Pancreas (tissue), 10 donors: Measurements from ENCODE around the gene ACIN1. TPM values are rescaled to one million over a fixed set of nuclear protein-coding genes. Genes with fewer than 3 reads are reported as not detected.

ENCODE experiments used
- ATAC-seq, 4 donors: fragments of 200-7000 bp; cut with Tn5 transposase; one replicate each; pipeline versions ENCODE4 v1.8.0 to v1.9.1; 2020; ENCODE audit warnings: mild to moderate bottlenecking in 4 of 4, moderate library complexity in 4 of 4
- DNase-seq, 6 donors: peaks; one replicate each; pipeline ENCODE4 v3.0.0-alpha.2; 2020
- FAIRE-seq: peaks from 2 replicates; lab custom pipeline; 2012; peaks lifted over from hg19 to GRCh38; lab: Jason Lieb, UNC
- H3K27ac ChIP-seq, 4 donors: fragments of 200-600 bp; sonication (generic); 1 replicate in 3 of 4; 2 replicates in 1 of 4; pipeline versions ENCODE4 v1.5.0 to v1.8.0; 2020
- H3K27me3 ChIP-seq, 4 donors: fragments of 200-600 bp; one replicate each; pipeline ENCODE4 v1.8.0; 2021
- H3K36me3 ChIP-seq, 3 donors: fragments of 200-600 bp; sonication (generic) in 1 of 3; one replicate each; pipeline versions ENCODE4 v1.5.0 to v1.8.0; 2020 to 2021
- H3K4me1 ChIP-seq, 3 donors: fragments of 200-600 bp; one replicate each; pipeline ENCODE4 v1.8.0; 2021
- H3K4me3 ChIP-seq, 4 donors: fragments of 200-600 bp; sonication (generic) in 2 of 4; one replicate each; pipeline versions ENCODE4 v1.5.0 to v1.8.0; 2020 to 2021
- H3K9me3 ChIP-seq, 4 donors: fragments of 200-600 bp; one replicate each; pipeline ENCODE4 v1.8.0; 2021
- WGBS, 2 donors: extraction: QIAGEN DNeasy Blood & Tissue Kit; methylation state at CpG; one replicate each; pipeline ENCODE4 v1.1.7; 2013; 5-methylcytosine and 5-hydroxymethylcytosine counted together
- intact Hi-C, 3 donors: fragments of 100-400 bp; cut with DNase I; formaldehyde crosslinking; loops; one replicate each; pipeline versions ENCODE4 v1.11.1 to v1.14.2; 2022
- polyA plus RNA-seq, 2 donors: library from polyadenylated mRNA; stranded (reverse); fragments of 200-250 nt; gene quantifications; one replicate each; pipeline ENCODE4 v1.2.3, GENCODE V29; 2013
- total RNA-seq, 6 donors: library from RNA; stranded (reverse); fragmentation: NEBNext Ultra II Directional in 4 of 6; extraction: Animal tissue kit (Norgen Biotek cat#: 25700) in 4 of 6; gene quantifications; one replicate each; pipeline versions ENCODE4 v1.2.1 to v1.2.4, GENCODE V29; 2021 to 2023
- TF ChIP-seq, protein P1 (sequence below), 4 donors: fragments of 200-600 bp; sonication (generic) in 3 of 4; IDR thresholded peaks; one replicate each; pipeline versions ENCODE4 v1.5.0 to v1.8.0; 2021; ENCODE audit warnings: antibody characterized with exemption in 4 of 4
- donor health status: healthy with polysubstance abuse.
- donor health status: DM: no; HTN: no; CAD: no; lungs with moderate emphysema.
- donor health status: DM: no; HTN: no; CAD: no.
- donor health status: control.
- donor health status: control.
- donor health status: Bipolar disorder and iron deficiency.
- donor health status: DM: yes; HTN: yes; CAD: no.
- donor health status: DM: no; HTN: no; CAD: no.
- donor health status: DM: no; HTN: no; CAD: no.
- donor health status: DM: yes; HTN: yes; CAD: no.

The ACIN1 gene
- total and polyA plus RNA-seq, 8 donors = 43.1 to 152 (median 62.4) TPM

DNA sequence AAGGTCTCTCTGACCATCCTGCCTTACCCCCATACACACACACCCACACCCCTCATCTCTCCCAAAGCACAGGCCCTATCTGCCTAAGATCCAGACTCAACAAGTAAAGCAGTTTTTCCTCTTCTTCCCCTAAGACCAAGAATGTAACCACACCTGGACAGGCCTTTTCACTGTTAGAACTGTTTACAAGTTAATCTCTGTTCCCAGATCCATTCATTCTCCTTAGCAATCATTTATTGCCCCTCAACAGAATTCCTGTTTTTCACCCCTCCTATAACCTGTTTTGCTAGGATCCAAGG lies 11.8 kb upstream of the ACIN1 start:
- no peak for DNase-seq
- no peaks in the 10 kb centered on the region for H3K36me3 ChIP-seq
- intact Hi-C loops = no loop called here
- H3K9me3 ChIP-seq = no peaks in the 10 kb centered on the region
- no peaks in the 10 kb centered on the region for H3K27me3 ChIP-seq
- no peak overlapping the region for H3K27ac ChIP-seq
- TF ChIP-seq, protein P1, sequence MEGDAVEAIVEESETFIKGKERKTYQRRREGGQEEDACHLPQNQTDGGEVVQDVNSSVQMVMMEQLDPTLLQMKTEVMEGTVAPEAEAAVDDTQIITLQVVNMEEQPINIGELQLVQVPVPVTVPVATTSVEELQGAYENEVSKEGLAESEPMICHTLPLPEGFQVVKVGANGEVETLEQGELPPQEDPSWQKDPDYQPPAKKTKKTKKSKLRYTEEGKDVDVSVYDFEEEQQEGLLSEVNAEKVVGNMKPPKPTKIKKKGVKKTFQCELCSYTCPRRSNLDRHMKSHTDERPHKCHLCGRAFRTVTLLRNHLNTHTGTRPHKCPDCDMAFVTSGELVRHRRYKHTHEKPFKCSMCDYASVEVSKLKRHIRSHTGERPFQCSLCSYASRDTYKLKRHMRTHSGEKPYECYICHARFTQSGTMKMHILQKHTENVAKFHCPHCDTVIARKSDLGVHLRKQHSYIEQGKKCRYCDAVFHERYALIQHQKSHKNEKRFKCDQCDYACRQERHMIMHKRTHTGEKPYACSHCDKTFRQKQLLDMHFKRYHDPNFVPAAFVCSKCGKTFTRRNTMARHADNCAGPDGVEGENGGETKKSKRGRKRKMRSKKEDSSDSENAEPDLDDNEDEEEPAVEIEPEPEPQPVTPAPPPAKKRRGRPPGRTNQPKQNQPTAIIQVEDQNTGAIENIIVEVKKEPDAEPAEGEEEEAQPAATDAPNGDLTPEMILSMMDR (IDR thresholded peaks at IDR 0.05) = no peak
- FAIRE-seq = no peak
- no peak for ATAC-seq
- H3K4me3 ChIP-seq = no peak overlapping the region
- H3K4me1 ChIP-seq = no peaks in the 10 kb centered on the region

DNA sequence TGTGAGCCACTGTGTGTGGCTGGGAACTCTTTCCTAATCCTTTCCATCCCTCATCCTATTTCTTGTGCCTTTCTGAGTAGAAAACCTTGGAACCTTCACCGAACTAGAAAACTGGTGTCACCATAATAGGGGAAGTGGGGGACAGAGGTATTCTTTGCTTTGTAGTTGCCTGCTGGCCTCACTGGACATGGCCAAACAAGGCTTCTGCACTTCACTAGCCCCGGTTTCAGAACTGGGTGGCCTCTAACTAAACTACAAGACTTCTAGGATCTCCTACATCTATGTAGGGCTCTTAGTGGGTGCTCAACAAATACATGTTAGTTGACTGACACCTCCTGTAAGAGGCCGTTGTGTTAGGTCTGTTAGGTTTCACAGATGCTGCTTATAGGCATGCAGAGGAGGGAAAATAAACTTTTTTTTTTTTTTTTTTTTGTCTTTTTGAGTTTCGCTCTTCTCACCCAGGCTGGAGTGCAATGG lies 10.4 kb upstream of the ACIN1 start:
- Histone ChIP-seq H3K36me3 (no peaks in the 10 kb centered on the region), H3K9me3 (no peaks in the 10 kb centered on the region), H3K27ac (no peak overlapping the region), H3K27me3 (no peaks in the 10 kb centered on the region), H3K4me3 (no peak overlapping the region), H3K4me1 (no peaks in the 10 kb centered on the region)
- 77 to 87% methylated on average over 4 of the region's 4 CpGs for WGBS, 2 donors
- no peak for DNase-seq
- TF ChIP-seq, protein P1 (IDR thresholded peaks at IDR 0.05) = no peak
- ATAC-seq = no peak
- FAIRE-seq = no peak
- intact Hi-C loops = no loop called here

DNA sequence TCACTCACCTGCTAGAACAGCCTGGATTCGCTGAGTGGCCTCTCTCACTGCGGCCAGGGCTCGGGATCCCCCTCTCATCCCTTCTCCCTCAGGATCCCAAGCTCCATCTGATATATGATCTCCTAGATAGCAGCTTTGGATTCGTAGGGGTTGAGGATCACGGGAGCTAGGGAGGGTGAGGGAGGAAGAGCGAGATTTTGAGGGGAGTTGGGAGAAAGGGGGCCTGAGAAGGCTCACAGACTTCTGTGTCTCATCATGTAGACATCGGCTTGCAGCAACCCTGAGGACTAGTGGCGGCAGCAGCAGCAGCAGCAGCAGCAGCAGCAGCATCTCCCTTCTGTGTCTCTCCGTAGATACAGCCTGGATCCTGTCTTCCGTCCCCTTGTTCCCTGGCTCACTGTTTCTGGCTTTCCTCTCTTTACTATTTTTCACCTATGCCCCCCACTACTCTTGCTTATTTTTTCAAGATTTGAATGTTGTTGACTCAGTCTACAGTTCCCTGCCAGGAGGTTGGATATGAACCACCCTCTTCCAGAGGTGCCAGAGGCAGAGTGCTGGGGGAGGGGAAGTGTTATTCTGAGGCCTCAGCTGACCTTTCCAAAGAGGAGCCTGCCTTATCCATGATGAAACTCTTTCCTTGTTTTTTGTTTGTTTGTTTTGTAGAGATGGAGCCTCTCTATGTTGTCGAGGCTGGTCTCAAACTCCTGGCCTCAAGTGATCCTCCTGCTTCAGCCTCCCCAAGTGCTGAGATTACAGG lies 9.8 kb upstream of the ACIN1 start, which contains the start of gene CIROP:
Gene CIROP, minus strand, starts transcription at position 399 of the 757 bp plus-strand sequence. Its CDS starts 69 bp downstream, at position 330.
- ATAC-seq (no peak), DNase-seq (peak in 1 of 6 donors; percentile 5), FAIRE-seq (no peak)
- Histone ChIP-seq H3K9me3 (no peaks in the 10 kb centered on the region), H3K4me1 (peaks cover 0 to under 1% (median 0%) of the 10 kb centered on the region in 3 donors), H3K27ac (no peak within 1 kb of the TSS), H3K4me3 (no peak within 1 kb of the TSS), H3K27me3 (no peaks in the 10 kb centered on the region), H3K36me3 (no peaks in the 10 kb centered on the region)
- TF ChIP-seq, protein P1 (IDR thresholded peaks at IDR 0.05) = no peak
- 67 to 73% methylated on average over 11 of the region's 11 CpGs for WGBS, 2 donors
- intact Hi-C loops = no loop called here

DNA sequence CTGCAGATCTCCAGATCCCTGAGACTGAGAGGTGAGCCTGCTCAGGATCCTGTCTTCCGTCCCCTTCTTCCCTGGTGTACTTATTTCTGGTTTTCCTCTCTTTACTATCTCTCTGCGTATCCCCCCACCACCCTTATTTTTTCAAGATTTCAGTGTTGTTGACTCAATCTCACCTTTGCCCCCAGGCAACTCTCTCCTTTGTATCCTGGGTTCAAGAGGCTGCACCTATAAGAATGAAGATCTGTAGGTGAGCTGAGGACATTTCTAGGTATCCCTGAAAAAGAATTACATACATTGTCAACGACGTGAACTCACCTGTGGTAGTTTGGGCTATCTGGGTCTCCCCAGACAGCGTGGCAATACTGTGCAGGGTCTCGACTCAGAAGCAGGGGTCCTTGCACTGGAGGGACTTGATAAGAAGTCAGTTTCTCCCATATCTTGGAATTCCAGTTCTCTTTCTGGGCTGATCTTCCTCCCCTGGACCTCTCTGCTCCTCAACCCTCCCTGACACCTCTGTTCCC lies 9.2 kb upstream of the ACIN1 start:
- ATAC-seq (no peak), DNase-seq (no peak), FAIRE-seq (no peak)
- Histone ChIP-seq H3K9me3 (no peaks in the 10 kb centered on the region), H3K27ac (no peak overlapping the region), H3K4me1 (peaks cover 2 to 4% (median 2%) of the 10 kb centered on the region in 3 donors), H3K4me3 (no peak overlapping the region), H3K36me3 (no peaks in the 10 kb centered on the region), H3K27me3 (no peaks in the 10 kb centered on the region)
- intact Hi-C loops = no loop called here
- 57 to 68% methylated on average over 6 of the region's 6 CpGs for WGBS, 2 donors
- TF ChIP-seq, protein P1 (IDR thresholded peaks at IDR 0.05) = no peak

DNA sequence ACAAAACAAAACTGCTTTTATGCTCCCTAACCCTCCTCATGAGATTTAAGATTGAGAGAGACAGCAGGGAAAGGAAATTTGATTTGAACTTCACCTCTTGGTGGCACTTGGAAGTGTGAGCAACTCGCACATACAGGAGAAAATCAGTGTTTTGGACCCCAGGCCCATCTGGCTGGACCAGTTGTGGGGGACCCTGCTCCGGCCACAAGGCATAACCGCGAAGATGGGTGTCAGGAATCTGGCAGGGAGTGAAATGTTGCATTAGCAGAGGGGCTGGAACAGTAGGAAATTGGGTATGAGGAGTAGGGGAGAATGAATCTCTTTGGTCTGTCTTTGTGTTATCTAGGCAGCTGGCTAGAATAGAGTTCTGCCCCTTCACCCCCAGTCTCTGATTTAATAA lies 8.6 kb upstream of the ACIN1 start:
- Histone ChIP-seq H3K4me1 (peaks cover 4 to 8% (median 6%) of the 10 kb centered on the region in 3 donors), H3K27ac (no peak overlapping the region), H3K9me3 (no peaks in the 10 kb centered on the region), H3K36me3 (peaks cover 0 to 2% (median 0%) of the 10 kb centered on the region in 3 donors), H3K27me3 (no peaks in the 10 kb centered on the region), H3K4me3 (no peak overlapping the region)
- no peak for ATAC-seq
- TF ChIP-seq, protein P1 (IDR thresholded peaks at IDR 0.05) = no peak
- no peak for DNase-seq
- intact Hi-C loops = no loop called here
- FAIRE-seq = no peak
- 79 to 87% methylated on average over 4 of the region's 4 CpGs for WGBS, 2 donors
